HG02678 (cell line): ENCODE results near the gene GMEB2.
"Not testable (repeated sequence)": the region's sequence is repeated elsewhere in the genome, so short reads cannot be mapped to it uniquely, and the experiment has no call there.

Source experiments
- ATAC-seq: cut with Tn5 transposase; IDR thresholded peaks from one replicate; pipeline ENCODE4 v1.9.1; 2021; ENCODE audit warnings: mild to moderate bottlenecking, moderate library complexity; ENCODE audit not compliant: unreplicated experiment

GMEB2 gene

DNA sequence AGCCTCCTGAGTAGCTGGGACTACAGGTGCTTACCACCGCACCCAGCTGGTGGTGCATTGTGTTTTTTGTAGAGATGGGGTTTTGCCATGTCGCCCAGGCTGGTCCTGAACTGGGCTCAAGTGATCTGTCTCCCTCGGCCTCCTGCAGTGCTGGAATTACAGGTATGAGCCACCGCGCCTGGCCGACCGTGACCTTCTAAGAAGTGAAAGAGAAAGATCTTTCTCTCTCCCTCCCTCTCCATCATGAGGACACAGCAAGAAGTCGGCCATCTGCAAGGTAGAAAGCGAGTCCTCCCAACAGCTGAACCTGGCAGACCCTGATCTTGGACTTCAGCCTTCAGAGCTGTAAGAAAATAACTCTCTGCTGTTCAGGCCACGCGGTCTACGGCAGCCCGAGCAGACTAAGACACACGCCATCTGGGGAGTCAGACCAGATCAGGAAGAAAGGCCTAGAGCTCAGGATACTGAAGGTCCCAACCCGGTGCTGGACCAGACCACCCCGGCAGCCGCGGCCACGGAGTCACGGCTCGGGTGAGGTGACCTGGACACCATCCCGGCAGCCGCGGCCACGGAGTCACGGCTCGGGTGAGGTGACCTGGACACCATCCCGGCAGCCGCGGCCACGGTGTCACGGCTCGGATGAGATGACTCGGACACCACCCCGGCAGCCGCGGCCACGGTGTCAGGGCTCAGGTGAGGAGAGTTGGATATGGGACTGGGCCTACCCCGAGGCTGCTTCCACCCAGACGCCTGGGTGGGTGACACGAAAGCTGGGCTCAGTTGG lies 9.6 kb downstream of the GMEB2 start:
- ATAC-seq, result no peak

DNA sequence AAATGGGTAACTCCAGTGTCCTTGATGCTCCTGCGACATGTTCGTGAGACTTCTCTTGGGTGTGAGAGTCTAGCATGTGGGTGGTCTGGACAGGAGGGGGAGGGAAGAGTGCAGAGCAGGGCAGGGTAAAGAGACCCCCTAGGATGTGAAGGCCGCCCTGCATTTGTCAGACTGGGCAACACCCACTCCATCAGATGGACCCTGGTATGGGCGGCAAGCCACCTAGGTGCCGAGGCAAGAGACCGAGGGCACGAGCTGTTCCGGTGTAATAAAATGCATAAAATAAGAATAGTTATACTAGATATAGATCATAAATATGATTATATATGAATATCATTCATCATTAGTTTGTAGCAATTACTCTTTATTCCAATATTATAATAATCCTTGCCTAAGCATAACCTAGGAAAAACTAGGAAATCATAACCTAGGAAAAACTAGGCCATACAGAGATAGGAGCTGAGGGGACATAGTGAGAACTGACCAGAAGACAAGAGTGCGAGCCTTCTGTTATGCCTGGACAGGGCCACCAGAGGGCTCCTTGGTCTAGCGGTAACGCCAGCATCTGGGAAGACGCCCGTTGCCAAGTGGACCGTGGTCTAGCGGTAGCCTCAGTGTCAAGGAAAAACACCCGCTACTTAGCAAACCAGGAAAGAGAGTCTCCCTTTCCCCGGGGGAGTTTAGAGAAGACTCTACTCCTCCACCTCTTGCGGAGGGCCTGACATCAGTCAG lies 12.9 kb downstream of the GMEB2 start:
- not testable (repeated sequence) for ATAC-seq

DNA sequence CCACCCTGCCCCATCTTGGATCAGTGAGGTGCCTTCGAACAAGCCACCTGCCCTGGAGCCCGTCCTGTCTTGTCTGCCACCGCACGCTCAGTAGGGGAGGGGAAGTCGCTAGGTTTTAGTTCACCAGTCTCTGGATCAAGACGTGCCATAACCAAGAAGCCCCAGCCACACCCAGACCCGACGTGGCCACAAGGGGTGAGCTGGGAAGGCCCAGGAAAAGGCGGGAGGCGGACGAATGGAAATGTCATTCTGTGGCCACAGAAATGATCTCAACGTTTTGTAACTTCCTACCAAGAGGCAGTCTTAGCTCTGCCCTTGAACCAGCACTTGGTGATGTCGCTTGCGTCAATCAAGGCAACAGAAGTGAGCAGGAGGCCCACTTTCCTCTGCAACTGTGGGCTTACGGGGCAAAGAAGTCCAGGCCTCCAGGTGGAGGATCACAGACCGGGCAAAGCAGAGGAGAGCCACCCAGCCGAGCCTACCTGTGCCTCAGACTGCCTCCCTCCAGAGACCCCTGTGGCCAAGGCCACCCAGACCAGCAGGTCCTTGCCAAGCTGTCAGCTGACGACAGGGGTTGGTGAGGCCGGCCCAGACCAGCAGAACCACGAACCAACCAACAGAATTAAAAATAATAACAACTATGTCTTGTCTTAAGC lies 14.5 kb downstream of the GMEB2 start:
- no peak for ATAC-seq

DNA sequence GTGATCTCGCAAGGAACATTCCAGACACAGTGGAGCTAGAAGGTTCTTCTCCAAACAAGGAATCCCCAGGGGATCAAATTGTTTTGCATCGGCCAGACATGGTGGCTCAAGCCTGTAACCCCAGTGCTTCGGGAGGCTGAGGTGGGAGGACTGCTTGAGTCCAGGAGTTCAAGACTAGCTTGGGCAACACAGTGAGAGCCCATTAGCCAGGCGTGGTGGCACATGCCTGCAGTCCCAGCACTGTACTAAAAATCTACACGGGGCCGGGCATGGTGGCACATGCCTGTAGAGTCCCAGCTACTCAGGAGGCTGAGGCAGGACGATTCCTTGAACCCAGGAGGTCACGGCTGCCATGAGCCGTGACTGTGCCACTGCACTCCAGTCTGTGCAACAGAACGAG lies 15.3 kb downstream of the GMEB2 start:
- no peak for ATAC-seq

DNA sequence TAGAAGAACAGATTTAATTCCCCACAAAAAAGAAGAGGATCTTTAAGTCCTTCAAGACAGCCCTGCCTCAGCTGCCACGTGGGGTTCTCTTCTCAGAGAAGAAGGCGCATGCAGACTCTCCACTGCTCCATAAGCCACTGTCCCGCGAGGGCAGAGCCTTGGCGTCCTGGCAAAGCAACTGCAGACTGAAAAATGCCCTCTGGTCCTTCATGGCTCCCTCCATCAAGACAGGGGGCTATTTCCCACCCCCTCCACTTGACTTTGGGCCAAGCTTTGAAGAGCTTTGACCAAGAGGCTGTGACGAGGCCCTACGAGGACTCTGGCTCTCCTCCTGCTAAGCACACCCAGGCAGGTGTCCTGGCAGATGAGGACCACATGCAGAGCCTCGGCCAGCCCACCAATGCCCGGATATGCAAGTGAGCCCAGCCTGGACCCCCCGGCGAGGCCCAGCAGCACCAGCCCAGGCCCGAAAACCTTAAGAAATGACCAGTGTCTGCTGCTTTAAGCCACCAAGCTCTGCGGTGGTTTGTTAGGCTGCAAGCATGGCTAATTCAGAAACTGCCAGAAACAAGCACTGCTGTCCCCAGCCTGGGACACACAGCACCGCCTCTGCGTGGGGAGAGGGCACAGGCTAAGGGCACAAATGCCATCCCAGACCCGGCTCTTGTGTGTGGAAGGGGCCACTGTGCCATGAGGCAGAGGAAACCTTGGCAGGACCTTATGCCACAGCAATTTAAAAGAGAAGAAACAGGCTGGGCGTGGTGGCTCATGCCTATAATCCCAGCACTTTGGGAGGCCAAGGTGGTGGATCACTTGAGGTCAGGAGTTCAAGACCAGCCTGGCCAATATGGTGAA lies 16.1 kb downstream of the GMEB2 start:
- no peak for ATAC-seq

DNA sequence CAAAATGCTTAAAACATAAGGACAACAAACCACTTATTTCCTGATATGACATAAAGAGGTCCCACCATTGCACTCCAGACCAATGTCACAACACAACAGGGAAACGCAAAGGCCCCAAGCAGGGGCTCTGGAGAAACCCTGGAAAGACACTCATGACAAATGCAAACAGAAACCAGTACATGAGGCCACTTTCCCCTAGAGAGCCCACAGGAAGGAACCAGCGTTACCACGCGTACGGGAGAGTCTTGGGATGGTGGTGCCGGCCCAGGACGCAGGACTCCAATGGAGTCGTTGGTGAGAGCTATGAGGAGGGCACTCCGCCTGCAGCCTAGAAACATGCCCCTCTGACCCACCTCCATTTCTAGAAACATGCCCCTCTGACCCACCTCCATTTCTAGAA lies 20.2 kb downstream of the GMEB2 start:
- ATAC-seq, result no peak

DNA sequence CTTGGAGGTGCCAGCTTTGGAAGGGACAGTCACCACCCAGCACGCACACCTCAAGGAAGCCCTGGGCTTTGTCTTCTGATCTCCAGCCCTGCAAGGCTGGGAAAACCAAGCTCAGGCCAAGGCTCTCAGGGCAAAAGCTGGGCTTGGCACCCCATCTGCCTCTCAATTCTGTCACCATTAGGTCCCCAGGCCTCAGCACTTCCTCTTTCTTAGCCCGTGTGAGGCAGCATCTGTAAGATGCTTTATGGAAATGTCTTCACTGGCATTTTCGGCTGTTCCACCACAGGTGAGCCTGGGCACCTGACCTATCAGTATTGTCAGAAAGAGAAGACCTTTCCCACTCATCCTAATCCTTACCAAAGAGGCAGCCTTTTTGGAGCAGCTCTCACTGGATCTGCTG lies 24.6 kb downstream of the GMEB2 start:
- ATAC-seq, result no peak

DNA sequence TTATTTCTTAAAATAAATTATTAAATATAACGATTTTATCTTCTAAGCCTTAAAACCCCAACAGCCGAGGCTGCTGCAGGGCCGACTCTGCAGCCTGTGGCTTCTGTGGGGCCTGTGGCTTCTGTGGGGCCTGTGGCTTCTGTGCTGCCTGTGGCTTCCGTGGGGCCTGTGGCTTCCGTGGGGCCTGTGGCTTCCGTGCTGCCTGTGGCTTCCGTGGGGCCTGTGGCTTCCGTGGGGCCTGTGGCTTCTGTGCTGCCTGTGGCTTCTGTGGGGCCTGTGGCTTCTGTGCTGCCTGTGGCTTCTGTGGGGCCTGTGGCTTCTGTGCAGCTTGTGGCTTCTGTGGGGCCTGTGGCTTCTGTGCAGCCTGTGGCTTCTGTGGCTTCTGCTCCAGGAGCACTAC lies 25.2 kb downstream of the GMEB2 start:
- ATAC-seq, result not testable (repeated sequence)

DNA sequence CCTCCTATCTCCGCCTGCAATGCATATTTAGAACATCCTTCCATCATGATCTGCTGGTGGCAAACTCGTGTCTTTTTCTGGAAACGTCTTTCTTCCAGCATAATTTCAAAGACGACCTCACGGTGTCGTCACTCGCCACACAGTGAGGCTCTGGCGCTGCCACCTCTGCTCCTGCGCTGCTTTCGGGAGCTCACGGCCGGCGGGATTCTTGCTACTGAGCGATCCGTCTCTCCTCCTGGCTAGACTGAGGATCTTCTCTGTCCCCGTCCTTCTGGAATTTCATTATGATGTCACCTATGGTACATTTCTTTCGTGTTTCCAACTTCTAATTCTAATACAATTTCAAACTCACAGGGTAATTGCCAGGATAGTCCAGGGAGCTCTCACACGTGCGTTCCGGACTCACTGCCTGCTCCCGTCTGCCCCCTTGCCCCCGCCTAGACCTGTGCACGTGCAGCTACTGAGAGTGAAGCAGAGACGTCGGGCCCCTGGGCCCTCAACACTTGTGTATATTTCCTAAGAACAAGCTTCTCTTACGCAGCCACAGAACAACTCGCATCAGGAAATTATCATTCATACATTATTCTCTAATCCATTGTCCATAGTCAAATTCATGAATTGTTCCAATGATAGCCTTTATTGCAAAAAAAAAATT lies 27.4 kb downstream of the GMEB2 start:
- ATAC-seq, result no peak

DNA sequence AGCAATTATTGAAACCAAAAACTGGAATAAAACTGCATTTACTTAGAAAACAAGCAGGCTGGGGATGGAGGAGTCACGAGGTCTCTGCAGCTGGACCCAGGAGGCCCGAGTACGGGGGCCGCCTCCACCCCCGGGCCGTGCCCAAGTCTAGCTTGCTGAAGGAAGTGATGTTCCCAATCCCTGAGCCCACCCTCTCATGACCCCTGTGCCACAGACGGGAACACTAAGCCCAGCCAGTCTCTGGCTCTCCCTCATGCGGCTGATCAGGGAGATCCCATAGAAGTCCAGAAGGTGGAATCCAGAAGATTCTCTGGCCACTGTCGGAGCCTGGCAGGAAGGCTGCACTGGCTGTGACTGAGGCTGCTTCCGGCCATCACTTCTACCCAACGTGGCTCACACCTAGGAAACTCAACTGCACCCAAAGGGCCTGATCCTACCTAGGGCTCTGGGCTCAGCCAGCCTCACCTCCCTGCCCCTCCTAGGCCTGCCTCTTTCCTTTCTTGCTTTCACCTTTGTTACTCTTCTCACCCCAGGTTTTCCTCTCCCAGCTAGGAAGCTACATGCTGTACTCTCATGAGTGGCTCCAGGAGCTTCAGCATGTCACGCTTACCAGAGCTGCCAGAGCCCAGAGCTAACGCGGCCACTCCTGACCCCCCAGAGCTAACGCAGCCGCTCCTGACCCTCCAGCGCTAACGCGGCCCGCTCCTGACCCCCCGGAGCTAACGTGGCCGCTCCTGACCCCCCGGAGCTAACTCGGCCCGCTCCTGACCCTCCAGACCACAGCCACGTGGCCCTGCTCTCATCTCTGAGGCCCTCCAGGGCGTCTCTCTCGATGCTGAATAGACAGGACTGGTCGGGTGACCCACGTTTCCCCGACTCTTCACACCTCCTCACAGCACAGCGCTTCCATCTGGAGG lies 28.2 kb downstream of the GMEB2 start:
- no peak for ATAC-seq

DNA sequence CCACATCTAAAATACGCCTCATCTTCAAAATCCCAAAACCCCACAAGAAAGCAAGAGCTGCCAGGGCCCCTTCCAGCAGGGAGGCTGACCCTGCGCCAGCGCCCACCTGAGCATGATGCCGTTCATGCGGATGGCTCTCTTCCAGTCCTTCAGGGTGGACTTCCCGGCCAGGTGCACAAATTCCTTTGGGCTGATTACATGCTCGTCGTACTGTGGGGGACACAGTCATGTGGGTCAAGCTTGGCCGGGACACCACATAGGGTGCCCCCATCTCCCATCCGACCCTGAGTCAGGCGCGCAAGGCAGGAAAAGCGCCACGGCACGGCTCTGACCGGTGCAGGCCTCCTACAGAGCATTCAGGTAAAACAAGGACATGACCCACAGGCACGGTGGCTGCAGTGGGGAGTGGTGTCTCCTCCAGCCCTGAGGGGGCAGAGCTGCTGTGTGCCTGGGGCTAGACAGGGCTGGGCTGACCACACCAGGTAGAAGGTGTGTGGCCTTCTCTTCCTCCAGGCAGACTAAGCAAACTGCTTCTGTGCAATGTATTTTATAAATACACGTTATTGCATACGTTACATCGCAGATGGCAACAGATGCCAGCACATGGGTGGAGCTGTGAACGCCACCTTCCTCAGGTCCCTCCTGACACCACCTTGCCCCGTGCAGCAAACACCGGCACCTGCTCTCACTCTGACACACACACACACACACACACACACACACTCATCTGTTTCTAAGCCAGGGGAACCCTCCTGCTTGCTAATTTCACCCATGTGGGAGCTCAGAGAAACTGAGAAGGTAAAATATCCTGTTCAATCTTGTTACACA lies 29.0 kb downstream of the GMEB2 start:
- ATAC-seq, result no peak

DNA sequence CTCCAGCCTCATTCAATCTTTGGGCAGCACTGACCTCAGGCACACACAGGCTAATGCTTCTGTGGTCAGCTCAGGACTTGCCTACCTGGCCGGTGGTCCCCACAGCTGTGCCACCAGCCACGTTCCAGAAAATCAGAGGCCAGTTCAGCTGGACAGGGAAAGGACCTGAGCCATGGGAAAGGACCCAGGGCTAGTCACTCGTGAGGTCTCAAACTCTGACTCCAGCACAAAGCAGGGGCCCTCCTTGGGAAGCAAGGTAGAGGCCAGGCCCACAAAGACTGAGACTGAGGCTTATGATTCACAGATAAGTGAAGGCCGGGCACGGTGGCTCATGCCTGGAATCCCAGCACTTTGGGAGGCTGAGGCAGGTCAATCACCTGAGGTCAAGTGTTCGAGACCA lies 30.5 kb downstream of the GMEB2 start:
- no peak for ATAC-seq

DNA sequence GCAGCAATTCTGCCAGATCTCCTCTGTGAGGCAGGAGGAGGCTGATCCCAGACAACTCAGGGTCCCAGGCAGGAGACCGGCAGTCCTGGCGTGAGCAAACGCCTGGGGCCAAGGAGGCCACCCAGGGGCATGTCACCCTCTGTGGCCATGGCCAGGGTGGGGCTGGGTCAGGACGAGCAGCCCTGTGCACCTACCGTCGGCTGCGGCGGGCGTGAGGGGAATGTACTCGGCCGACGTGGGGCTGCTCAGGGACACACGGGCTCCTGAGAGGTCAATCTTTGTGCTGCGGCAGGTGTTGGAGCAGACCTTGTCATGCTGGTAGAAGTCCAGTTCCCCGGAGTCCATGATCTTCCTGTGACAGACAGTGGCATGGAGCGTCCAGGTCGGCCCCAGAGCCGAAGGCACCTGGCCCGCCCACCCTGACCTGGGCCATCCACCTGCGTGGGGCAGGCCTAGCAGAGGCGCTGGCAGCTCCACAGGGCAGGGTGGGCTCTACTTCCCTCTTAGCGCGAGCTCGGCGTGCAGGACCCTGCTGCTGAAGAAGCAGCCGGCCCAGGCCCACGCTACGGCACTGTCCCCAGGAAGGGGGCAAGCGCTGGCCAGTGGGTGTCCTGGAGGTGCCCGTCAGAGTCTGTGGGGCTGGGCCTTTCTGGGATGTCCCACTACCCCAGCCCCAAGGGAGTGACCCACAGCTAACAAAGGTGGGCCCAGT lies 31.3 kb downstream of the GMEB2 start:
- ATAC-seq, result no peak

DNA sequence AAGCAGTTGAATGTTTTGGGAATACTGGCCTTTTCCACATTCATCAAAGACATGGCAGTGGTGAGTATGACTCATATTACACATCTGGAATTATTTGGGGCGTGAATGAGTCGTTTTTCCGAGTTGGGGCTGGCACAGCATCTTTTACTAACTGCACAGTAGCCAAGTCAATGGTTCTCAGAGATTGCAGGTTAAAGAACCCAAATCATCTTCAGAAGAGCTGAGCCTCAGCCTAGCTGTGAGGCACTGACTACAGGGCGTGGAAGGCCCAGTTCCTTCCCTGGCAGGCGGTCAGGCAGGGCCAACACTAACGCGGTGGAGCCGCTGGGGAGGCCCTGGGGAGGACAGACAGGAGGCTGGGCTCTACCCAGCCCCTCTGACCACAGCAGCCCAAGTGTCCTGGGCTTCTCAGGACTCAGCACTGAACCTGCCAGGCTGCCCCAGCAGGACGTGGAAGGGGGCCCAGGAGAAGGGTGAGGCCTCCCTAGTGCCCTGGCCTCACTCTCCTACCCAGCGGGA lies 32.8 kb downstream of the GMEB2 start:
- ATAC-seq, result no peak

DNA sequence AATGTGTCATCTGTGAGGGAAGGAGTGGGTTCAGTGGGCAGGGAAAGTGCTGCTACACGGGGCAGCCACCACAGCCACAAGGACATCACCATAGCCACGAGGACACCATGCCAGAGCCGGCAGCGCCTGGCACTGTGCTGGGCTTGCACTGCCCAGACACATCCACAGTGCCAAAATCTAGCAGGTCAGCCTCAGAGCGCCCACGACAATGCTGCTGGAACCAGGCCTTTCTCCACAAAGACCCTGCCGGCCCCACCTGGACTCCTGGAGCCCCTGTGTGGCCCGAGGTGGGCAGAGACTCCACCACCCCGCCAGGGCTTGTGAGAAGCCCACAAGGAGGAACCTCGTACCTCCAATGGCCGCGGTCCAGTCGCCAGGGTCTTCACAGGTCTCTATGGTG lies 34.2 kb downstream of the GMEB2 start:
- no peak for ATAC-seq

DNA sequence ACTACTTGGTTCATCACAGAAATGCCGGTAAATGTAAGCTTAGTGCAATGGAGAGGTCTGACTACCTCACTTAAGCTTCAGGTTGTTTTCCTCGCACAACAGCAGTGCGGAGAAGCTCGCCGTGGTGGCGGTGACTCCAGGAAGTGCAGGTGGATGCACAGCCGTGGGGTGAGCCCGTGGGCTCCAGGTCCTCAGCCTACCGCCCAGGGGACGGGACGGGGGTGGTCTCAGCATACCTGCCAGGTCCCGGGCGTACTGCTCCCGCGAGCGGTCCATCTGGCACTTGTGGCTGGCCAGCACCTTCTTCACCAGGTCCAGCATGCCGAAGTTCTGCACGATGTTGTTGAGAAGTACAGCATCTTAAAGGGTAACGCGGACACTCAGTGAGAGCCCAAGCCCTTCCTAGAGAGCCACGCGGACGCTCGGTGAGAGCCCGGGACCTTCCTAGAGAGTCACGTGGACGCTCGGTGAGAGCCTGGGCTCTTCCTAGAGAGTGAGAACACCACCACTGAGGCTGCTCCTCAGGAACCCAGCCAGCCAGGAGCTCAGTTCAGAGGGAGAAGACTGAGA lies 35.0 kb downstream of the GMEB2 start:
- no peak for ATAC-seq

DNA sequence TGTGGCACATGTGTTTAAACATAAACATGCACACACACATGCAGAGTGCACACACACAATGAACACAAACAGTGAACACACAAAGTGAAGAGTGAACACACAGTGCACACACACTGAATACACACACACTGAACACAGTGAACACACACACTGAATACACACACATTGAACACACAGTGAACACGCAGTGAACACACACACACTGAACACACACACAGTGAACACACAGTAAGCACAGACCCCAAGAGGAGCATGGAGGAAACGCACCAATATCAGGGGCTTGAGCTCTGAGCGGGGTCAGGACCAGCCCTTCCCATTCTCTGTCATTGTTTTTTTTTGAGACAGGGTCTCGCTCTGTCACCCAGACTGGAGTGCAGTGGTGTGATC lies 35.8 kb downstream of the GMEB2 start:
- ATAC-seq, result no peak
